GM18505 (cell line): ENCODE data around the gene MSMP.

Experiments used
- ATAC-seq: cut with Tn5 transposase; IDR thresholded peaks from one replicate; pipeline ENCODE4 v1.9.1; 2021; ENCODE audit not compliant: unreplicated experiment
- POLR2A ChIP-seq: IDR thresholded peaks from 4 replicates; pipeline ENCODE4 v1.6.1; 2011; ENCODE audit warnings: borderline replicate concordance; ENCODE audit not compliant: insufficient read depth, insufficient read length; ENCODE audit errors: extremely low read depth

Gene MSMP

GRCh38 chr9:35760651-35761050, 6.6 kb upstream of the MSMP start:
- TF ChIP-seq POLR2A: no peak
- no peak for ATAC-seq

DNA sequence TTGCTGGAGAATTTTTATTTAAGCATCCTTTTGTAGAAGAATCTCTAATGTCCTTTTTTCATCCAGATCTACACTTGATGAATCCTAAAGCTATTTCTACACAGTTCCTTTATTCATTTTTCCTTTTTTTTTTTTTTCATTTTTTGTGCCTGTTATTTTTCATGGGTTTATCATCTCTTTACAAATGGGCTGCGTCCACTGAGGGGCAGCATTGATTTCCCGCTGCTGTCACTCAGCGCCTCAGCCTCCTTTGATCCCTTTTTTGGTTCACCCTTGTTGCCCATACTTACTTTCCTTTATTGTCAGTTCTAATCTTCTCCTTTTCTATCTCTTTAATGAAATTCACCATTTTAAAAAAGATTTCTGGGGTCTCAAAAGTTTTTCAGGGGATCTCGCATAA, 5.7 kb upstream of the MSMP start:
- no peak for TF ChIP-seq POLR2A

DNA sequence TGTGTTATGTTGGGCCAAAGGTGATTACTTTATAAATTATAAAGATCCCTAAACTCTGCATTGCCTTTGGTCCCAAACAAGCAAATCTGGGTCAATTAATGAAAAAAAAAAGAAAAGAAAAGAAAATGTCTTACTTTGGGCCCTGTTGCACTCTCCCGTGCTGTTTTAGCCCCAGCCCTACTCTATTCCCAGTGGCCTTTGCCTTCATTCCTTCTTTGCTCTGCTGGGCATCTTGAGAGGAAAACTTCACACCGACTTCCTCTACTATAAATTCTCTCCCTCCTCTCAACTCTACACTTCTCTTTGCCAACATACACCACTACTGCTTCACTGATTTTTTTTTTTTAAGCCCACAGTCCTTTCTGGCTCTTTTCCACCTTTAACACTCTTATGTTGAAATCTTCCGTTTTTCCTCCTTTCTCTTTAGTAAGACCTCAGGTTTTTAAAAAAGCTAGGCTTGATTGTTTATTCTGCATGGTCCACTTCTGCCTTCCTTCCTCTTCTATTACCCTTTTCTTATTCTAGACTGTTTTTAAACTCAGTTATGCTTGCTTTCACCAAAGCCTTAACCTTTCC, 4.5 kb upstream of the MSMP start:
- ATAC-seq: no peak
- no peak for TF ChIP-seq POLR2A

More for the DNA sequence above, 5.7 kb upstream of the MSMP start:
- ATAC-seq: no peak

GRCh38 chr9:35757892-35758275, 3.8 kb upstream of the MSMP start:
- ATAC-seq: no peak

DNA sequence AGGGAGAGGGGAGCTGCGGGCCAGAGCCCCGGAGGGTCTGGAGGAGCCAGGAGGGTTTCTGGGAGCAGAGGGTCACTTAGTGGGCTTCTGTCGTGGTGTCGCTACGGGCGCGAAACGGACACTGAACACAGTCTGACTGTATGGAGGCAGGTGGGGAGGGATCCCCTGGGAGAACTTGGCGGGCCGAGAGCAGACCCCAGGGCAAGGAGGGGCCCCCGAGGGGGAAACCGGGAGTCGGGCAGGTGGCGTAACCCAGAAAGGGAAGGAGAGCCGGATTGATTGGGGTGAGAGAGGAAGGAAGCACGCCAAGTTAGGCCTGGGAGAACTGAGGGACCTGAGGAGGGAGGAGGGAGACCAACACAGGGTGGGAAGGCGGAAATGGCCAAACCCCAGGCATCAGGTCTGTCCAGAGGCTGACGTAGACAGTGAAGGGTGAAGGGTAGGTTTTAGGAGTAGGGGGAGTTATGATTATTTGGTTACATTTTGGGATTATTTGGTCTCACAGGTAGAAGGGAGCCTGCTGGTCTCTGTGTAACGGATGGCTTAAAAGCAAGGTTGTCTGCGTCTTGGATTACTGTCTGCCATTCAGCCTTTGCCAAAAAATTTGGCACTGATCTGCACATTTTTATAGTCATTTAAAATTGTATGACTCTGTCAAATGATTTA, 3.3 kb upstream of the MSMP start:
- ATAC-seq: peak; percentile 39
- peak; percentile 18 for TF ChIP-seq POLR2A

More at GRCh38 chr9:35757892-35758275, 3.8 kb upstream of the MSMP start:
- no peak for TF ChIP-seq POLR2A

DNA sequence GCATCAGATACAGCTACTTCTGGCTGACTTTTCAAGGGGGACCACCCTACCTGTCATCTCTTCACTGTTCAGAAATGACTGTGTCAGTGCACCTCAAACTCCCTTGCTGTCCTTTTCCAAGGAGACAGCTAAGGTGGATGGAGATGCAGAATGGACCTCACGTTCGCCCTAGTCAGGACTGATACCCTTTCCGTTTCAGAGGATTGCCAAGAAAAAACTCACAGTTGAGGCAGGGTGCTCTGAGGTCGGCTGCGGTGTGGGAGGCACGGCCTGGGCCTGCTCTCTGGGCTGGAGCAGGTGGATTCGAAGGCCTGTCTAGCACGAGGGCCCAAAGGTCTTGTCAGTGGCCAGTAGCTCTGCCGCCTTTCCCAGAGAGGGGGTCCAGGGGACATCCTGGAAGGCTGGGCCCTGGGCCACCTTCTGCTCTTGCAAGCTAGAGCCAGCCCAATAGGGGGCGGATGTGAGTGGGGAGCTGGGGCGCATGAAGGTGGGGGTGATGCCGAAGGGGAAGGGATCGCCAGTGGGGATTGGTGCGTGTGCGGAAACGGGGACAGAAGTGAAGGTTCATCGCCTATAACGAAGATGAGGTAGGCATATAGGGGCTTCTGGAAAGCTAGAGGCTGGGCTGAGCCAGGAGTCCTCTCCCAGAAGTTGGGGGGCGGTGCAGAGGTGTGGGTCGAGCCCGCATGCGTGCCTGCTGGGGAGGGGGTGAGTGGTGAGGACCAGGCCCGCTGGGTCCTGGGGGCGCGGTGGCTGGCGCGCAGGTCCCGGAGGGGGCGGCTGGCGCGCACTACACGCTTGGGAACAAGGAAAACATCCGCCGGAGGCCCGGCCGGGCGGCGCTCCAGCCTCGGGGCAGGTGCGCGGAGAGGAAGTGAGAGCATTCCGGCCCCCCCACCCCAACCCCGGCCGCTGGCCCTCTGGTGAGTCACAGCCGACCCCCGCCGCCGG, 2.5 kb upstream of the MSMP start:
- peak; percentile 67 for TF ChIP-seq POLR2A
- peak; percentile 61 for ATAC-seq

DNA sequence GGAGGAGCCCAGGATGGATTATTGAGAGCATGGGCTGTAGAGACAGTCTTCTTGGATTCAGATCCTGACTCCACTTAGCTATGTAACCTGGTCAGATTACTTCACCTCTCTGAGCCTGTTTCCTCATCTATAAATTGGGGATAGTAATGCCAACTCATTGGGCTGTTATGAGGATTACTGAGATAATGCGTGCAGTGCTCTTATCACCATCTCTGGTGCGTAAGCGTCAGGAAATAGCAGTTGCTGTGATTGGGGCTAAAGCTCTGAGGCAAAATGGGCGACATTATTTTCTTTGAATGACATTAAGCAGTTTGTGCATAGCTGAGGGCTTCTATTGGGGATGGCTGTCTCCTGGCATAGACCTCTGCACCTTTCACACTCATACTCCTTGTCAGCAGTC, 995 bp upstream of the MSMP start:
- no peak for TF ChIP-seq POLR2A
- ATAC-seq: no peak

- no peak for TF ChIP-seq POLR2A
- ATAC-seq: no peak
Observed at GRCh38 chr9:35753466-35753865, 610 bp downstream of the MSMP start.

GRCh38 chr9:35750256-35750531, 3.9 kb downstream of the MSMP start:
- no peak for ATAC-seq

DNA sequence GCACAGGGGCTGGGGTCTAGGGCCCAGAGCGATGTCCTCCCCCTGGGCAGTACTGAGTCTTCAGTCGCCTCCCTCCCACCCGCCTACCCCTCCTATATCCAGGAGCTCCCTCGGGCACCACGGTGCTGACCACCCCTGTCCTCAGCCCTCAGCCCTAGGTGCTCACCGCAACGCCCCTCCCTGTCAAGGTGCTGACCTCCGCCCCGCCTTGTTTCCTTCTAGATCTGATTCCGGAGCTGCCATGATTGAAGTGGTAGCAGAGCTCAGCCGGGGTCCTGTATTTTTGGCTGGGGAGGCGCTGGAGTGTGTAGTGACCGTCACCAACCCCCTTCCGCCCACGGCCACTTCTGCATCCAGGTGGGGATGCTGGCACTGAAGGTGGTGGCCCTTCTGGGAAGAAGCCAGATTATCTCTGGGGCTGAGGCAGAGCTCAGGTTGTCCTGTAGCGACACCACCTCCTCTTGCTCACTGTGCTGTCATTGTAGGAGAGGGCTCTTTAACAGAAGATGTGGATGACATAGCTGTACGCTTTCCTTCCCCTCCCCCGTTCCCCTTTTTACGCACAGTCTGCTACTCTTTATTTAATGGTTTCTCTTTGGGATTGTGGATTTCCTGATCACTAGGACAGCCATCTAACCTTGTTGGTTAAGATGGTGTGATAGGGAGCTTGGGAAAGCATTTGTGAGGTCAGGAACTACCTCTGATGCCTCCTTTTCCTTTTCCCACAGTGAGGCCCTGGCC, 4.4 kb downstream of the MSMP start:
- TF ChIP-seq POLR2A: no peak
- peak; percentile 30 for ATAC-seq

More at GRCh38 chr9:35750256-35750531, 3.9 kb downstream of the MSMP start:
- no peak for TF ChIP-seq POLR2A

- peak; percentile 84 for TF ChIP-seq POLR2A
- ATAC-seq: peak; percentile 76
Observed at GRCh38 chr9:35748858-35749514, 5.1 kb downstream of the MSMP start, which contains the start of the genes GBA2 and RGP1. Gene GBA2 (minus strand): TSS chr9:35749228. CDS start chr9:35748704, 524 bp downstream. Gene RGP1 (plus strand): TSS chr9:35749287. CDS start chr9:35749756, 469 bp downstream.

DNA sequence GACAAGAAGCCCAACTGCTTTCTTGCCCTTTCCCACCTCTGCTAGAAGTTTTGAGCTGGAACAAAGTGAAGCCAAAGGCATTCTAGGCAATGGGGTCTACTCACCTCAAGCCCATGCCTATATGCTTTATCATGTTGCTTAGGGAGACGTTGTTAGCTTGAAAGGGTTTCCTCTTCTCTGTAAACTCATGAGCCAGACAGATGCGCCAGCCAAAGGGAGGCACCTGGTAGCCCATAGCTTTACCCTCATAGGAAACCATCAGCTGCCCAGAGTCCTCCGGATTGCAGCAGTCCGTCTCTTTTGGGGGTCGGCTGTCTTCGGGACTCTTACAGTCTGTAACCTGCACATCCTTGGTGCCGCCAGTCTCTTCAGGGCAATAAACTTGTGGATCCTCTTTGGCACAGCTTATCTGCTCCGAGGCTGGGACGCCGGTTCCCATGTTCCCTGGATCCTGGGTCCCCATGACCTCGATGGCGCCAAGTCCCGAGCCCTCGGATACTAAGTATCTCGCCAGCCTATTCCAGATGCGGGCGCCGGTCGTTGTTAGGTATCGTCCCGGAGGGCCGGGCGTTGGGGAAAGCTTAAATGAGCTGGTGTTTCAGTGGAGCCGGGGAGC, 5.7 kb downstream of the MSMP start:
- no peak for TF ChIP-seq POLR2A
- no peak for ATAC-seq
